HL-60 (cell line): ENCODE data around the gene HNRNPC.
"Not testable (repeated sequence)": the region's sequence is repeated elsewhere in the genome, so short reads cannot be mapped to it uniquely, and the experiment has no call there.

Experiments
- DNase-seq, 2 experiments: peaks; one replicate each; pipeline ENCODE4 v3.0.0-alpha.2; 2010 to 2020; ENCODE audit warnings: low read depth in 1 of 2, low spot score in 1 of 2
- H3K27ac ChIP-seq: fragments of 250-450 bp; sonication (Bioruptor Pico); replicated peaks from 2 replicates; pipeline ENCODE4 v1.5.1; 2020; ENCODE audit warnings: mild to moderate bottlenecking, moderate library complexity
- H3K27me3 ChIP-seq: fragments of 250-450 bp; sonication (Bioruptor Pico); 2 replicates; pipeline ENCODE4 v1.5.1; 2021; ENCODE audit warnings: mild to moderate bottlenecking, moderate library complexity; ENCODE audit not compliant: insufficient read depth, poor library complexity, severe bottlenecking
- H3K4me3 ChIP-seq: replicated peaks from 2 replicates; pipeline ENCODE4 v1.5.1; 2011; ENCODE audit warnings: mild to moderate bottlenecking, control low read depth, low read length; ENCODE audit not compliant: insufficient read depth
- GABPA ChIP-seq: IDR thresholded peaks from 2 replicates; pipeline ENCODE4 v1.6.1; 2012; ENCODE audit warnings: low read depth
- POLR2AphosphoS5 ChIP-seq: IDR thresholded peaks from 2 replicates; pipeline ENCODE4 v1.6.1; 2012; ENCODE audit warnings: low read depth
- SPI1 ChIP-seq: IDR thresholded peaks from 2 replicates; pipeline ENCODE4 v1.6.1; 2012; ENCODE audit warnings: low read depth, mild to moderate bottlenecking, borderline replicate concordance
- TF ChIP-seq, protein P1 (sequence below): IDR thresholded peaks from 2 replicates; pipeline ENCODE4 v1.6.1; 2012; ENCODE audit warnings: low read depth; ENCODE audit not compliant: insufficient replicate concordance
- TF ChIP-seq, protein P2 (sequence below): IDR thresholded peaks from one replicate; pipeline ENCODE4 v1.5.1; 2011; ENCODE audit warnings: low read length, control low read depth, inconsistent platforms; ENCODE audit not compliant: insufficient read depth

Gene HNRNPC

DNA sequence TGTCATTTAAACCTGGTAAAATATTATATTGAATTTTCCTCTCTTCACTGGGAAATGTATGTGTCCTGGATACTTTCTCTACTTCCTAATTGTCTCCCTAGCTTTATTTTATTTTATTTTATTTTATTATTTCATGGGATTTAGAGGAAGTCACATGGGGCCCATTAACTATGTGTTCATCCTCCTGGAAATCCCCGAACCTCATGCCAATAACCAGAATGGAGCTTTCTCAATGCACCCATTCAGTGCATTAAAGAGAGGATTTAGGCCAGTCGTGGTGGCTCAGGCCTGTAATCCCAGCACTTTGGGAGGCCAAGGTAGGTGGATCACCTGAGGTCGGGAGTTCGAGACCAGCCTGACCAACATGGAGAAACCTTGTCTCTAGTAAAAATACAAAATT, 9.4 kb upstream of the HNRNPC start:
- no peaks in the 10 kb centered on the region for H3K27me3 ChIP-seq
- no peak overlapping the region for H3K27ac ChIP-seq
- no peak for DNase-seq
- TF ChIP-seq GABPA (no peak), SPI1 (no peak), POLR2AphosphoS5 (no peak)
- TF ChIP-seq, protein P1, sequence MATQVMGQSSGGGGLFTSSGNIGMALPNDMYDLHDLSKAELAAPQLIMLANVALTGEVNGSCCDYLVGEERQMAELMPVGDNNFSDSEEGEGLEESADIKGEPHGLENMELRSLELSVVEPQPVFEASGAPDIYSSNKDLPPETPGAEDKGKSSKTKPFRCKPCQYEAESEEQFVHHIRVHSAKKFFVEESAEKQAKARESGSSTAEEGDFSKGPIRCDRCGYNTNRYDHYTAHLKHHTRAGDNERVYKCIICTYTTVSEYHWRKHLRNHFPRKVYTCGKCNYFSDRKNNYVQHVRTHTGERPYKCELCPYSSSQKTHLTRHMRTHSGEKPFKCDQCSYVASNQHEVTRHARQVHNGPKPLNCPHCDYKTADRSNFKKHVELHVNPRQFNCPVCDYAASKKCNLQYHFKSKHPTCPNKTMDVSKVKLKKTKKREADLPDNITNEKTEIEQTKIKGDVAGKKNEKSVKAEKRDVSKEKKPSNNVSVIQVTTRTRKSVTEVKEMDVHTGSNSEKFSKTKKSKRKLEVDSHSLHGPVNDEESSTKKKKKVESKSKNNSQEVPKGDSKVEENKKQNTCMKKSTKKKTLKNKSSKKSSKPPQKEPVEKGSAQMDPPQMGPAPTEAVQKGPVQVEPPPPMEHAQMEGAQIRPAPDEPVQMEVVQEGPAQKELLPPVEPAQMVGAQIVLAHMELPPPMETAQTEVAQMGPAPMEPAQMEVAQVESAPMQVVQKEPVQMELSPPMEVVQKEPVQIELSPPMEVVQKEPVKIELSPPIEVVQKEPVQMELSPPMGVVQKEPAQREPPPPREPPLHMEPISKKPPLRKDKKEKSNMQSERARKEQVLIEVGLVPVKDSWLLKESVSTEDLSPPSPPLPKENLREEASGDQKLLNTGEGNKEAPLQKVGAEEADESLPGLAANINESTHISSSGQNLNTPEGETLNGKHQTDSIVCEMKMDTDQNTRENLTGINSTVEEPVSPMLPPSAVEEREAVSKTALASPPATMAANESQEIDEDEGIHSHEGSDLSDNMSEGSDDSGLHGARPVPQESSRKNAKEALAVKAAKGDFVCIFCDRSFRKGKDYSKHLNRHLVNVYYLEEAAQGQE: no peak
- TF ChIP-seq, protein P2, sequence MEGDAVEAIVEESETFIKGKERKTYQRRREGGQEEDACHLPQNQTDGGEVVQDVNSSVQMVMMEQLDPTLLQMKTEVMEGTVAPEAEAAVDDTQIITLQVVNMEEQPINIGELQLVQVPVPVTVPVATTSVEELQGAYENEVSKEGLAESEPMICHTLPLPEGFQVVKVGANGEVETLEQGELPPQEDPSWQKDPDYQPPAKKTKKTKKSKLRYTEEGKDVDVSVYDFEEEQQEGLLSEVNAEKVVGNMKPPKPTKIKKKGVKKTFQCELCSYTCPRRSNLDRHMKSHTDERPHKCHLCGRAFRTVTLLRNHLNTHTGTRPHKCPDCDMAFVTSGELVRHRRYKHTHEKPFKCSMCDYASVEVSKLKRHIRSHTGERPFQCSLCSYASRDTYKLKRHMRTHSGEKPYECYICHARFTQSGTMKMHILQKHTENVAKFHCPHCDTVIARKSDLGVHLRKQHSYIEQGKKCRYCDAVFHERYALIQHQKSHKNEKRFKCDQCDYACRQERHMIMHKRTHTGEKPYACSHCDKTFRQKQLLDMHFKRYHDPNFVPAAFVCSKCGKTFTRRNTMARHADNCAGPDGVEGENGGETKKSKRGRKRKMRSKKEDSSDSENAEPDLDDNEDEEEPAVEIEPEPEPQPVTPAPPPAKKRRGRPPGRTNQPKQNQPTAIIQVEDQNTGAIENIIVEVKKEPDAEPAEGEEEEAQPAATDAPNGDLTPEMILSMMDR: no peak
- H3K4me3 ChIP-seq: no peak overlapping the region

DNA sequence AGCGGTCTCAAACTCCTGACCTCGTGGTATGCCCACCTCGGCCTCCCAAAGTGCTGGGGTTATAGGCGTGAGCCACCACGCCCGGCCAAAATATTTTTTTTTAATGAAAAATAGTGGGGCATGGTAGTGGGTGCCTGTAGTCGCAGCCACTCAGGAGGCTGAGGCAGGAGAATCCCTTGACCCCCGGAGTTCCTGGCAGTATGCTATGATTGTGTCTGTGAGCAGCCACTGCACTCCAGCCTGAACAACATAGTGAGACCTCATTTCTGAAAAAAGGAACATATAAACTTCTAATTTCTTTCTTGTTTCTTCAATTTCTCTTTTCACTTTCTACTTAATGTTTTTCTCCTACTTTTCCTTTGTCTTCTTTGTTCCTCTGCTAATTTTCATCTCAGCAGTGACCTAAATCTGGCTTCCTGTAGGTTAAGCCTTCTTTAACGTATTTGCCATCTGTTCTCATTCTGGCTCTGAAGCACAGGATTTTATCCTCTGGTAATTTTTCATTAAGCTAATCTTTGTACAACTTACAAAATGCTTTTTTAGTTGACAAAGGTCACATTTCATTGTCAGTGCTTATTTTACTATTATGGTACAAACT, 6.1 kb upstream of the HNRNPC start:
- Histone ChIP-seq H3K27me3 (no peaks in the 10 kb centered on the region), H3K4me3 (no peak overlapping the region), H3K27ac (no peak overlapping the region)
- DNase-seq: no peak
- TF ChIP-seq SPI1 (no peak), POLR2AphosphoS5 (no peak)

DNA sequence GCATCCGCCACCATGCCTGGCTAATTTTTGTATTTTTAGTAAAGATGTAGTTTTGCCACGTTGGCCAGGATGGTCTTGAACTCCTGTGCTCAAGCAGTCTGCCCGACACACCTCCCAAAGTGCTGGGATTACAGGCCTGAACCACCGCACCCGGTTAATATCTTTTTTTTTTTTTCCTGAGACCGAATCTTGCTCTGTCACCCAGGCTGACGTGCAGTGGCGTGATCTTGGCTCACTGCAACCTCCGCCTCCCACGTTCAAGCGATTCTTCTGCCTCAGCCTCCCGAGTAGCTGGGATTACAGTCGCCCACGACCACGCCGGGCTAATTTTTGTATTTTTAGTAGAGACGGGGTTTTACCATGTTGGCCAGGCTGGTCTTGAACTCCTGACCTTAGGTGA, 3.4 kb upstream of the HNRNPC start:
- not testable (repeated sequence) for DNase-seq, H3K27me3 ChIP-seq, H3K27ac ChIP-seq, H3K4me3 ChIP-seq

DNA sequence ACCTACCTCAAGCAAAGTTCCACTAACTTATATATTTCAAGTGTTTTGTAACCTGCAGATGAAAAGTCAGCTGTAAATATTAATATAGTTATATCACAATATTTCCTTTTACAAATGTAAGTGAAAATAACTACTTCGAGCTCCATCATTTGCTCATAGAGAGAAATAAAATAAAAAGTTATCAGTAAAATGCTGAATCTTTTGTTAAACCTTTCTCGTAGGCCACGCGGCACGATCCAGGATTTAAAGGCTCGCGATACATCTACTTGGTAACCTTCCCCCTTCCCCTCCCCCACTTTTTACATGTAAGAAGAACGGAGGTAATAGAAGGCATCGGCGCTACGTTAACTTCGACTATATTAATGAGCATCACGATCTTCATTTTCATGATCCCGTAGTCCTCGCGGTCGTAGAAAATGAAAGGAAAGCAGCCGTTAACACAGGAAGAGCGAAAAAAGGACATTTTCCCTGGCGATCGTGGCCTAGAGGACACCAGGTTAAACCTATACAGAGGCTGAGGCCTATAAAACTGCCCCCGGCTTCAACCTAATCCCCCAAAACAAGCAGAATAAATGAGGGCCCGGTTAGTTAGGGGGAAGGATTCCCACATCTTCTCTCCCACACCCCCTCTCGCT, 508 bp downstream of the HNRNPC start:
- TF ChIP-seq SPI1 (no peak), POLR2AphosphoS5 (no peak), GABPA (no peak)
- TF ChIP-seq, protein P1: no peak
- TF ChIP-seq, protein P2: no peak
- peak in 1 of 2 experiments; percentile 45 for DNase-seq
- Histone ChIP-seq H3K4me3 (peak overlapping the region; percentile 74), H3K27ac (peak overlapping the region; percentile 94), H3K27me3 (no peaks in the 10 kb centered on the region)
